H1 (cell line): ENCODE results near the gene GALNTL6. TPM values are rescaled to one million over a fixed set of nuclear protein-coding genes. Genes with fewer than 3 reads are reported as not detected.
A peak's percentile ranks its signal among the peaks of the same experiment; 100 is the strongest.

Source experiments
- CTCF ChIA-PET: fragments of 300-600 bp; sonication (Branson Sonifier 250); formaldehyde crosslinking; loops from one replicate; lab custom pipeline; 2021; ENCODE audit not compliant: partially characterized antibody; lab: Charles Lee
- POLR2A ChIA-PET: fragments of 300-600 bp; sonication (Branson Sonifier 250); formaldehyde crosslinking; loops from one replicate; lab custom pipeline; 2021; ENCODE audit warnings: inconsistent platforms; ENCODE audit not compliant: partially characterized antibody; lab: Charles Lee
- DNase-seq, 2 experiments: peaks; one replicate each; pipeline versions ENCODE4 v3.0.0 to v3.0.0-alpha.2; 2010 to 2022; ENCODE audit warnings: low spot score in 2 of 2, low read depth in 1 of 2, mixed read lengths in 1 of 2
- FAIRE-seq: peaks from 2 replicates; lab custom pipeline; 2011; peaks lifted over from hg19 to GRCh38; lab: Jason Lieb, UNC
- H2AFZ ChIP-seq: 2 replicates; pipeline ENCODE4 v1.8.1; 2012; ENCODE audit warnings: low read length, inconsistent platforms
- H2AK5ac ChIP-seq: 2 replicates; pipeline ENCODE4 v1.6.1; 2013; ENCODE audit warnings: low read depth, low read length
- H2BK120ac ChIP-seq: replicated peaks from 2 replicates; pipeline ENCODE3; 2013; ENCODE audit warnings: low read depth, low read length, inconsistent platforms
- H2BK12ac ChIP-seq: 2 replicates; pipeline ENCODE4 v1.6.1; 2013; ENCODE audit warnings: low read depth, low read length
- H2BK15ac ChIP-seq: 2 replicates; pipeline ENCODE4 v1.6.1; 2013; ENCODE audit warnings: low read length
- H2BK20ac ChIP-seq: 2 replicates; pipeline ENCODE4 v1.6.1; 2013; ENCODE audit warnings: low read length
- H2BK5ac ChIP-seq: 2 replicates; pipeline ENCODE4 v1.6.1; 2013; ENCODE audit warnings: low read depth, low read length
- H3K14ac ChIP-seq: 2 replicates; pipeline ENCODE4 v1.6.1; 2013; ENCODE audit warnings: inconsistent platforms; ENCODE audit not compliant: insufficient read length
- H3K18ac ChIP-seq: 2 replicates; pipeline ENCODE4 v1.6.1; 2013; ENCODE audit warnings: low read length; ENCODE audit errors: extremely low read depth
- H3K23ac ChIP-seq: 2 replicates; pipeline ENCODE4 v1.6.1; 2013; ENCODE audit warnings: inconsistent platforms; ENCODE audit not compliant: insufficient read length
- H3K23me2 ChIP-seq: 2 replicates; pipeline ENCODE4 v1.6.1; 2013; ENCODE audit warnings: low read depth, low read length
- H3K27ac ChIP-seq: 2 replicates; pipeline ENCODE4 v1.6.1; 2011; ENCODE audit warnings: low read depth, low read length, inconsistent platforms
- H3K27me3 ChIP-seq, 4 experiments: replicated peaks in 1 of 4; 1 replicate in 1 of 4; 2 replicates in 3 of 4; pipeline versions ENCODE4 v1.6.1 to v1.8.1; 2011 to 2013; ENCODE audit warnings: low read length in 3 of 4, mild to moderate bottlenecking in 3 of 4, inconsistent platforms in 2 of 4, mixed read lengths in 2 of 4, moderate library complexity in 1 of 4; ENCODE audit not compliant: control insufficient read depth in 3 of 4, insufficient read depth in 3 of 4; ENCODE audit errors: extremely low read depth in 1 of 4
- H3K36me3 ChIP-seq, 4 experiments: 2 replicates each; pipeline versions ENCODE4 v1.6.1 to v1.8.1; 2011 to 2013; ENCODE audit warnings: mild to moderate bottlenecking in 4 of 4, low read length in 3 of 4, moderate library complexity in 2 of 4, control low read depth in 1 of 4, inconsistent platforms in 1 of 4; ENCODE audit not compliant: insufficient read depth in 4 of 4, control insufficient read depth in 2 of 4
- H3K4ac ChIP-seq: replicated peaks from 2 replicates; pipeline ENCODE3; 2013; ENCODE audit warnings: low read length, low read depth, mixed read lengths, inconsistent platforms; ENCODE audit not compliant: insufficient read length
- H3K4me1 ChIP-seq, 4 experiments: replicated peaks in 1 of 4; 1 replicate in 1 of 4; 2 replicates in 3 of 4; pipeline versions ENCODE4 v1.6.1 to v1.8.1; 2011 to 2013; ENCODE audit warnings: low read length in 3 of 4, inconsistent platforms in 2 of 4, mixed read lengths in 1 of 4; ENCODE audit not compliant: insufficient read depth in 4 of 4, control insufficient read depth in 3 of 4
- H3K4me2 ChIP-seq, 2 experiments: 2 replicates each; pipeline versions ENCODE4 v1.6.1 to v1.8.1; 2011 to 2013; ENCODE audit warnings: low read depth in 2 of 2, low read length in 2 of 2, control low read depth in 1 of 2, inconsistent platforms in 1 of 2, mild to moderate bottlenecking in 1 of 2; ENCODE audit not compliant: insufficient read depth in 1 of 2
- H3K4me3 ChIP-seq, 4 experiments: fragments of 200-600, 300-600 bp in 1 of 4; sonication (generic), shearing (Covaris generic), sonication (Bioruptor Twin) in 1 of 4; 2 replicates each; pipeline versions ENCODE4 v1.5.1 to v1.8.1; 2011 to 2016; ENCODE audit warnings: low read length in 4 of 4, low read depth in 3 of 4, control low read depth in 2 of 4, inconsistent platforms in 2 of 4, mild to moderate bottlenecking in 2 of 4, mixed read lengths in 1 of 4, moderate library complexity in 1 of 4; ENCODE audit not compliant: insufficient read depth in 2 of 4; ENCODE audit errors: extremely low read depth in 1 of 4
- H3K56ac ChIP-seq: replicated peaks from 2 replicates; pipeline ENCODE3; 2013; ENCODE audit warnings: low read depth, mild to moderate bottlenecking, mixed read lengths, low read length, inconsistent platforms; ENCODE audit not compliant: insufficient read length
- H3K79me1 ChIP-seq: 2 replicates; pipeline ENCODE4 v1.6.1; 2013; ENCODE audit warnings: low read depth, low read length, control low read depth
- H3K79me2 ChIP-seq, 2 experiments: 2 replicates each; pipeline versions ENCODE4 v1.6.1 to v1.8.1; 2012 to 2013; ENCODE audit warnings: low read length in 2 of 2, mild to moderate bottlenecking in 2 of 2, inconsistent platforms in 1 of 2; ENCODE audit not compliant: insufficient read depth in 2 of 2, control insufficient read depth in 1 of 2
- H3K9ac ChIP-seq, 4 experiments: replicated peaks in 1 of 4; 1 replicate in 1 of 4; 2 replicates in 3 of 4; pipeline versions ENCODE4 v1.6.1 to v1.8.1; 2011 to 2013; ENCODE audit warnings: low read depth in 3 of 4, low read length in 3 of 4, control low read depth in 2 of 4, mild to moderate bottlenecking in 2 of 4, moderate library complexity in 2 of 4, inconsistent platforms in 1 of 4; ENCODE audit errors: extremely low read depth in 1 of 4
- H3K9me3 ChIP-seq, 2 experiments: 2 replicates each; pipeline versions ENCODE4 v1.6.1 to v1.8.1; 2012 to 2013; ENCODE audit warnings: mild to moderate bottlenecking in 2 of 2, moderate library complexity in 2 of 2, control low read depth in 1 of 2, inconsistent platforms in 1 of 2, low read depth in 1 of 2, low read length in 1 of 2, mixed read lengths in 1 of 2; ENCODE audit not compliant: insufficient read depth in 2 of 2
- H4K20me1 ChIP-seq, 2 experiments: replicated peaks in 1 of 2; 2 replicates each; pipeline versions ENCODE3 to v1.8.1; 2011 to 2013; ENCODE audit warnings: inconsistent platforms in 2 of 2, low read length in 2 of 2, mild to moderate bottlenecking in 1 of 2; ENCODE audit not compliant: insufficient read depth in 2 of 2, control insufficient read depth in 1 of 2
- H4K5ac ChIP-seq: 2 replicates; pipeline ENCODE4 v1.6.1; 2013; ENCODE audit warnings: low read length, low read depth, mixed read lengths, inconsistent platforms; ENCODE audit not compliant: insufficient read length
- H4K8ac ChIP-seq: 2 replicates; pipeline ENCODE4 v1.8.0; 2013; ENCODE audit warnings: mild to moderate bottlenecking, moderate library complexity, low read length, inconsistent platforms; ENCODE audit not compliant: insufficient read depth; ENCODE audit errors: extremely low read depth
- H4K91ac ChIP-seq: replicated peaks from 2 replicates; pipeline ENCODE3; 2013; ENCODE audit warnings: low read length, mixed read lengths, inconsistent platforms; ENCODE audit not compliant: insufficient read length
- CBX8 ChIP-seq: fragments of 300-800, 300-1000 bp; sonication (generic); IDR thresholded peaks from 2 replicates; pipeline ENCODE4 v1.7.1; 2016; ENCODE audit warnings: low read depth, low read length, borderline replicate concordance
- CHD2 ChIP-seq: IDR thresholded peaks from 2 replicates; pipeline ENCODE4 v1.6.1; 2012; ENCODE audit warnings: low read length, improper control_type of control experiment
- CTCF ChIP-seq, 3 experiments: IDR thresholded peaks; 1 replicate in 2 of 3; 2 replicates in 1 of 3; pipeline versions ENCODE4 v1.5.1 to v1.6.1; 2011; ENCODE audit warnings: low read length in 3 of 3, mild to moderate bottlenecking in 3 of 3, inconsistent platforms in 2 of 3, low read depth in 1 of 3, moderate library complexity in 1 of 3; ENCODE audit not compliant: insufficient read depth in 1 of 3; ENCODE audit errors: control extremely low read depth in 1 of 3
- GTF2F1 ChIP-seq: IDR thresholded peaks from 2 replicates; pipeline ENCODE4 v1.6.1; 2012; ENCODE audit warnings: low read depth, low read length, improper control_type of control experiment, borderline replicate concordance
- KDM1A ChIP-seq: fragments of 200-600, 300-600 bp; sonication (generic); IDR thresholded peaks from 2 replicates; pipeline ENCODE4 v1.7.1; 2016; ENCODE audit warnings: mild to moderate bottlenecking, low read length, borderline replicate concordance
- NANOG ChIP-seq: IDR thresholded peaks from 2 replicates; pipeline ENCODE4 v1.6.1; 2011; ENCODE audit warnings: low read length, low read depth, mild to moderate bottlenecking, inconsistent platforms; ENCODE audit not compliant: insufficient read depth, poor library complexity, severe bottlenecking
- PHF8 ChIP-seq: fragments of 200-600 bp; sonication (generic); conservative IDR thresholded peaks from 2 replicates; pipeline ENCODE4 v1.7.1; 2012; ENCODE audit warnings: low read depth, mild to moderate bottlenecking, inconsistent platforms, low read length, moderate library complexity
- POLR2AphosphoS5 ChIP-seq: IDR thresholded peaks from 2 replicates; pipeline ENCODE4 v1.6.1; 2011; ENCODE audit warnings: low read depth, low read length
- RAD21 ChIP-seq, 2 experiments: IDR thresholded peaks in 1 of 2; conservative IDR thresholded peaks in 1 of 2; 2 replicates each; pipeline ENCODE4 v1.6.1; 2011; ENCODE audit warnings: low read depth in 2 of 2, low read length in 2 of 2, improper control_type of control experiment in 1 of 2, inconsistent platforms in 1 of 2, mild to moderate bottlenecking in 1 of 2, moderate library complexity in 1 of 2
- WGBS, 2 experiments: shearing (Covaris generic) in 1 of 2; methylation state at CpG; one replicate each; pipeline versions ENCODE4 v1.1.6 to v1.1.7; 2013 to 2015; ENCODE audit warnings: low lambda C conversion rate in 2 of 2, mixed read lengths in 2 of 2, inconsistent platforms in 1 of 2, low coverage in 1 of 2, missing lambda C conversion rate in 1 of 2; ENCODE audit not compliant: insufficient replicate concordance in 2 of 2, insufficient coverage in 1 of 2, insufficient read length in 1 of 2; ENCODE audit errors: extremely low coverage in 1 of 2, missing lambda C conversion rate in 1 of 2; 5-methylcytosine and 5-hydroxymethylcytosine counted together
- polyA plus RNA-seq, 7 experiments: library from polyadenylated mRNA; depleted of rRNA in 3 of 7; stranded (reverse) in 5 of 7; unstranded in 2 of 7; fragments of >200 nt in 5 of 7; fragments of 200-250 nt in 2 of 7; gene quantifications; 1 replicate in 5 of 7; 2 replicates in 1 of 7; 4 replicates in 1 of 7; pipeline versions ENCODE4 v1.2.1 to v1.2.3, GENCODE V29; 2011 to 2013; ENCODE audit warnings: missing spikeins in 2 of 7, mixed read lengths in 2 of 7
- total RNA-seq: library from RNA; stranded (reverse); fragmentation: NEBNext Ultra II Directional; extraction: Animal tissue kit (Norgen Biotek cat#: 25700); gene quantifications from 2 replicates; pipeline ENCODE4 v1.2.1, GENCODE V29; 2021

GALNTL6 gene
- total and polyA plus RNA-seq, 2 of the 8 experiments (the other 6 are each of a cell fraction or from before 2014, with no cell fraction given), result 0.03 to 0.32 TPM

DNA sequence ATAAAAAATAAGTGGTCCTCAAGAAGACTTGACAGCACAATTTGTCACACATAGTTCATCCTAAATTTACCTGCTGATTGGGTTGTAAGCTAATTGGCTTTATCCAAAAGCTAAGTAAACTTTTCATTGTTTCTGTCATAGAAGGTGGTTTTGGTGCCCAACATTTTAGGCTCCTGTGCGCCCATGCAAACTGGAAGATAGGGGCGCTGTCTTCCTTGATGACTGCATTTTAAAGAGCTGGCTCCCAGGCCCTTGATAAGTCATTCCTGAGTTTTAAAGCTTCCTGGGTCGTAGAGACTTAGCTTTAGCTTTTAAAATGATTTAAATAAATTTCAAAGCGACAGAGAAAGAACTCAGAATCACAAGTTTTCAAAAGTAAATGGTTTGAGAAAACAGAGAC is 730.0 kb downstream of the GALNTL6 start:
- Histone ChIP-seq H2BK20ac (no peak overlapping the region), H3K18ac (no peak overlapping the region), H4K8ac (no peak overlapping the region), H3K4me3 (no peak overlapping the region), H2BK12ac (no peak overlapping the region), H2BK15ac (no peak overlapping the region), H3K4me2 (no peak overlapping the region), H3K4me1 (peaks cover 0 to 7% (median 0%) of the 10 kb centered on the region in 4 experiments; a peak in 2 of 7 replicates), H3K9ac (no peak overlapping the region), H2BK120ac (no peak overlapping the region), H3K23me2 (no peaks in the 10 kb centered on the region), H3K4ac (no peak overlapping the region), H3K14ac (no peak overlapping the region), H3K27ac (no peak overlapping the region), H3K79me2 (no peaks in the 10 kb centered on the region), H4K20me1 (no peaks in the 10 kb centered on the region), H4K5ac (no peak overlapping the region), H2BK5ac (no peak overlapping the region), H3K23ac (no peak overlapping the region), H2AK5ac (no peak overlapping the region), H3K27me3 (no peaks in the 10 kb centered on the region), H3K79me1 (no peaks in the 10 kb centered on the region), H2AFZ (no peak overlapping the region), H3K56ac (no peak overlapping the region), H3K36me3 (no peaks in the 10 kb centered on the region), H4K91ac (no peak overlapping the region), H3K9me3 (no peaks in the 10 kb centered on the region)
- no peak for TF ChIP-seq GTF2F1
- no peak for TF ChIP-seq POLR2AphosphoS5
- TF ChIP-seq CTCF (IDR thresholded peaks at IDR 0.05; ENCODE audit: control extremely low read depth in 1 of 3, insufficient read depth in 1 of 3, low read depth in 1 of 3, low read length in 3 of 3), result peak; percentile 38 to 65 (median 47)
- no peak for TF ChIP-seq CBX8
- TF ChIP-seq RAD21 (IDR thresholded peaks at IDR 0.05 in 1 of 2, conservative IDR thresholded peaks at IDR 0.05 in 1 of 2; ENCODE audit: low read depth in 2 of 2, low read length in 2 of 2), result peak; percentile 41 to 53
- no peak for TF ChIP-seq CHD2
- TF ChIP-seq KDM1A, result no peak
- no peak for TF ChIP-seq NANOG
- TF ChIP-seq PHF8, result no peak
- 66% methylated on average over 4 of the region's 4 CpGs; no CpG with 5 or more reads in 1 of the 2 experiments for WGBS, 2 experiments
- DNase-seq (no peak), FAIRE-seq (no peak)
- CTCF ChIA-PET, result interaction anchor here (0.6 to 3.0 kb wide), 23 partner anchors 8 to 284 kb away, joined by 3 to 13 read pairs (median 3); no protein-coding TSS in a partner anchor
- POLR2A ChIA-PET, result no interaction called here
